ENCODE results near the gene GNG10.

GRCh38 chr9:111676116-111676515 is 14.7 kb downstream of the GNG10 start:
- TF ChIP-seq MAX (IDR thresholded peaks at IDR 0.05) = no peak
- TF ChIP-seq EGR1 (IDR thresholded peaks at IDR 0.05) = no peak
- TF ChIP-seq RAD21 (IDR thresholded peaks at IDR 0.05; ENCODE audit: low read depth) = no peak
- no peak for TF ChIP-seq ZBTB7A (IDR thresholded peaks at IDR 0.05; ENCODE audit: low read depth)

Measured in Ishikawa (cell line).